K562 (cell line): ENCODE results near the gene TMTC4. TPM values are rescaled to one million over a fixed set of nuclear protein-coding genes. Genes with fewer than 3 reads are reported as not detected.

Experiments
- BCLAF1 ChIP-seq, 2 experiments: fragments of 450-650 bp in 1 of 2; IDR thresholded peaks; 2 replicates each; pipeline ENCODE4 v1.6.1; 2011 to 2017; ENCODE audit warnings: low read depth in 2 of 2, antibody characterized with exemption in 1 of 2, borderline replicate concordance in 1 of 2, low read length in 1 of 2, mild to moderate bottlenecking in 1 of 2, mixed read lengths in 1 of 2; ENCODE audit not compliant: control insufficient read depth in 1 of 2
- CBX2 ChIP-seq: fragments of 200-600 bp; sonication (generic); IDR thresholded peaks from one replicate; pipeline ENCODE4 v1.6.1; 2012; ENCODE audit warnings: mild to moderate bottlenecking, low read length, inconsistent platforms; ENCODE audit not compliant: insufficient read depth, poor library complexity, severe bottlenecking
- E2F3 ChIP-seq: fragments of 250-450 bp; sonication (Bioruptor Pico); IDR thresholded peaks from 2 replicates; pipeline ENCODE4 v1.4.0; 2020; ENCODE audit warnings: mild to moderate bottlenecking
- EHMT2 ChIP-seq: fragments of 450-650 bp; IDR thresholded peaks from 2 replicates; pipeline ENCODE4 v1.6.1; 2018; ENCODE audit warnings: antibody characterized with exemption
- ETV5 ChIP-seq: sonication (generic); formaldehyde crosslinking; IDR thresholded peaks from 2 replicates; pipeline ENCODE4 v1.4.0; 2020; ENCODE audit warnings: low read depth, mild to moderate bottlenecking, missing genetic modification reagents
- FIP1L1 ChIP-seq: fragments of 200-400 bp; formaldehyde crosslinking; IDR thresholded peaks from 2 replicates; pipeline ENCODE4 v1.6.1; 2018; ENCODE audit warnings: mild to moderate bottlenecking, low read depth, low read length; ENCODE audit not compliant: poor library complexity, severe bottlenecking
- GTF2F1 ChIP-seq: IDR thresholded peaks from 2 replicates; pipeline ENCODE4 v1.6.1; 2011; ENCODE audit warnings: low read depth, low read length, improper control_type of control experiment
- HCFC1 ChIP-seq: IDR thresholded peaks from 2 replicates; pipeline ENCODE4 v1.6.1; 2012; ENCODE audit warnings: low read depth, low read length, improper control_type of control experiment
- HDAC6 ChIP-seq: IDR thresholded peaks from 2 replicates; pipeline ENCODE4 v1.6.1; 2012; ENCODE audit warnings: low read depth, mild to moderate bottlenecking, control low read depth, inconsistent platforms, low read length, moderate library complexity
- IFI16 ChIP-seq: fragments of 250-450 bp; sonication (Bioruptor Pico); IDR thresholded peaks from 2 replicates; pipeline ENCODE4 v2.1.2; 2022; ENCODE audit warnings: mild to moderate bottlenecking, inconsistent platforms
- MCM3 ChIP-seq: fragments of 450-650 bp; IDR thresholded peaks from 2 replicates; pipeline ENCODE4 v1.6.1; 2016
- POU5F1 ChIP-seq: fragments of 150-350 bp; IDR thresholded peaks from 2 replicates; pipeline ENCODE4 v1.6.1; 2014; ENCODE audit warnings: borderline replicate concordance, low read length, low read depth, mild to moderate bottlenecking; ENCODE audit not compliant: partially characterized antibody
- RBBP5 ChIP-seq: fragments of 200-600 bp; sonication (generic); IDR thresholded peaks from 2 replicates; pipeline ENCODE4 v1.6.1; 2012; ENCODE audit warnings: borderline replicate concordance, mild to moderate bottlenecking, low read length, control low read depth, inconsistent platforms; ENCODE audit not compliant: insufficient read depth, poor library complexity, severe bottlenecking
- SAP30 ChIP-seq: fragments of 200-600 bp; sonication (generic); IDR thresholded peaks from 2 replicates; pipeline ENCODE4 v1.6.1; 2012; ENCODE audit warnings: borderline replicate concordance, low read depth, mild to moderate bottlenecking, moderate library complexity, low read length, control low read depth, inconsistent platforms; ENCODE audit not compliant: insufficient read depth, poor library complexity, severe bottlenecking
- SIN3B ChIP-seq: fragments of 450-650 bp; IDR thresholded peaks from 2 replicates; pipeline ENCODE4 v1.6.1; 2017; ENCODE audit warnings: low read depth, mild to moderate bottlenecking, moderate library complexity
- TAF15 ChIP-seq: fragments of 200-400 bp; formaldehyde crosslinking; IDR thresholded peaks from 2 replicates; pipeline ENCODE4 v1.6.1; 2017; ENCODE audit warnings: mild to moderate bottlenecking, low read depth, low read length, moderate library complexity
- ZMIZ1 ChIP-seq, 2 experiments: fragments of 150-350 bp in 1 of 2; IDR thresholded peaks; 2 replicates each; pipeline ENCODE4 v1.6.1; 2012 to 2016; ENCODE audit warnings: low read depth in 2 of 2, low read length in 2 of 2, mild to moderate bottlenecking in 1 of 2, moderate library complexity in 1 of 2
- ZNF384 ChIP-seq: IDR thresholded peaks from 2 replicates; pipeline ENCODE4 v1.6.1; 2012; ENCODE audit warnings: low read depth, low read length, improper control_type of control experiment
- ZNF764 ChIP-seq: fragments of 250-450 bp; sonication (Bioruptor Pico); IDR thresholded peaks from 2 replicates; pipeline ENCODE4 v1.4.0; 2020; ENCODE audit warnings: low read depth, mild to moderate bottlenecking, moderate library complexity
- ZNF830 ChIP-seq: fragments of 250-450 bp; sonication (Bioruptor Pico); IDR thresholded peaks from 2 replicates; pipeline ENCODE4 v1.5.0; 2021; ENCODE audit warnings: mild to moderate bottlenecking
- polyA plus RNA-seq, 8 experiments: library from polyadenylated mRNA; depleted of rRNA in 4 of 8; stranded (reverse) in 5 of 8; unstranded in 3 of 8; fragments of >200 nt; fragmentation: Nextera tagmentation in 2 of 8; fragmentation: Illumina TruSeq in 1 of 8; extraction: Ambion mirVana in 2 of 8; extraction: Trizol in 1 of 8; gene quantifications; 2 replicates each; pipeline versions ENCODE4 v1.2.1 to v1.2.3, GENCODE V29; 2011 to 2014; ENCODE audit warnings: inconsistent platforms in 1 of 8, missing spikeins in 1 of 8
- total RNA-seq, 7 experiments: library from RNA; depleted of rRNA in 6 of 7; stranded (reverse); fragments of >200 nt in 6 of 7; fragmentation: Illumina TruSeq in 2 of 7; extraction: Trizol in 2 of 7; gene quantifications; 2 replicates each; pipeline versions ENCODE4 v1.2.1 to v1.2.3, GENCODE V29; 2011 to 2021; ENCODE audit warnings: low replicate concordance in 1 of 7

The TMTC4 gene
- total and polyA plus RNA-seq, 9 of the 15 experiments (the other 6 are each of a cell fraction or from before 2014, with no cell fraction given) = 3.5 to 16.7 (median 11.8) TPM

- no peak for TF ChIP-seq BCLAF1 (IDR thresholded peaks at IDR 0.05; ENCODE audit: borderline replicate concordance in 1 of 2, control insufficient read depth in 1 of 2, low read depth in 2 of 2, low read length in 1 of 2)
- TF ChIP-seq HCFC1 = peak; percentile 49
- TF ChIP-seq ZMIZ1 (IDR thresholded peaks at IDR 0.05; ENCODE audit: low read depth in 2 of 2, low read length in 2 of 2) = no peak
- no peak for TF ChIP-seq IFI16
- no peak for TF ChIP-seq ZNF384
- TF ChIP-seq SIN3B = peak; percentile 44
- no peak for TF ChIP-seq TAF15
- TF ChIP-seq POU5F1 = no peak
- no peak for TF ChIP-seq GTF2F1
- no peak for TF ChIP-seq E2F3 (CRISPR knock-in tag)
- TF ChIP-seq ETV5 (CRISPR knock-in tag) = no peak
- no peak for TF ChIP-seq EHMT2
- TF ChIP-seq MCM3 = no peak
- TF ChIP-seq RBBP5 = peak; percentile 31
- no peak for TF ChIP-seq HDAC6
- TF ChIP-seq FIP1L1 = peak; percentile 51
- no peak for TF ChIP-seq ZNF764 (CRISPR knock-in tag)
- no peak for TF ChIP-seq ZNF830 (CRISPR knock-in tag)
- TF ChIP-seq CBX2 = no peak
- TF ChIP-seq SAP30 = no peak
Observed at GRCh38 chr13:100588331-100589177, 86.0 kb downstream of the TMTC4 start, which contains the start of gene GGACT (continued).
